OCI-LY3 (cell line): ENCODE data around the gene C16orf90.

ENCODE experiments used
- EZH2phosphoT487 ChIP-seq: fragments of 200-600 bp; shearing (Covaris generic); IDR thresholded peaks from 2 replicates; pipeline ENCODE4 v1.6.1; 2018; ENCODE audit warnings: antibody characterized with exemption, mixed run types, low read depth
- TF ChIP-seq, protein P1 (sequence below): fragments of 200-600, 300-600 bp; sonication (generic); IDR thresholded peaks from 2 replicates; pipeline ENCODE4 v1.5.1; 2014; ENCODE audit warnings: antibody characterized with exemption, low read length, low read depth

DNA sequence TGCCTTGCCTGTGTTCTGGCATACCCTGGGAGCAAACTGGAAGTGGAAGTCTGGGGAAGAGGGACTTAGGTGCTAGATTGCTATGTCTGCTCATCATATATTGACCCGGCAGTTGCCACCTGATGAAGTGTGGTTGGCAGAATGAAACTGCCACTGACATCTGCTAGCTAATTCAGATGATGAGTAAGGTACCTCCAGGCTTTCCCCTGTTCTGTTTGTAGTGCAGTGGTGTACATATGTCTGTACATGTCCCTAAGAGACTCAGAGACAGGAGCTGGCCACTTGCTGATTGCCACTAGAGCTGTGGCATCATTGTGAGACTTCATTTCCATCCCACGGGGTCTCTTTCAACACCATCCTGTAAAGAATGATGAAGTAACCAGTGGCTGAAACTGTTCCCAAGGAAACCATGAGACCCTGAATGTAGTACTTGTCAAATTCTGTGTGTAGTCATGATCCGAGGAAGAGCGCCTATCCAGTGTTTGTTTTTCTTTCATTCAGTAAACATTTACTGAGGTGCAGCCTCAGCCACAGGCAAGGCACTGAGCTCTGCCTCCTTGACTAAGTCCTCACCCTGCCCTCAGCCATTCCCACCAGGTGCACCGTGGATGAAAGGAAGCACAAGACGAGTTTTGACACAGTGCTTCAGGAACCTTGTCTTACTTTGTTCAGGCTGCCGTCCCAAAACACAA, 18.7 kb upstream of the C16orf90 start:
- TF ChIP-seq, protein P1, sequence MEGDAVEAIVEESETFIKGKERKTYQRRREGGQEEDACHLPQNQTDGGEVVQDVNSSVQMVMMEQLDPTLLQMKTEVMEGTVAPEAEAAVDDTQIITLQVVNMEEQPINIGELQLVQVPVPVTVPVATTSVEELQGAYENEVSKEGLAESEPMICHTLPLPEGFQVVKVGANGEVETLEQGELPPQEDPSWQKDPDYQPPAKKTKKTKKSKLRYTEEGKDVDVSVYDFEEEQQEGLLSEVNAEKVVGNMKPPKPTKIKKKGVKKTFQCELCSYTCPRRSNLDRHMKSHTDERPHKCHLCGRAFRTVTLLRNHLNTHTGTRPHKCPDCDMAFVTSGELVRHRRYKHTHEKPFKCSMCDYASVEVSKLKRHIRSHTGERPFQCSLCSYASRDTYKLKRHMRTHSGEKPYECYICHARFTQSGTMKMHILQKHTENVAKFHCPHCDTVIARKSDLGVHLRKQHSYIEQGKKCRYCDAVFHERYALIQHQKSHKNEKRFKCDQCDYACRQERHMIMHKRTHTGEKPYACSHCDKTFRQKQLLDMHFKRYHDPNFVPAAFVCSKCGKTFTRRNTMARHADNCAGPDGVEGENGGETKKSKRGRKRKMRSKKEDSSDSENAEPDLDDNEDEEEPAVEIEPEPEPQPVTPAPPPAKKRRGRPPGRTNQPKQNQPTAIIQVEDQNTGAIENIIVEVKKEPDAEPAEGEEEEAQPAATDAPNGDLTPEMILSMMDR, result no peak
- no peak for TF ChIP-seq EZH2phosphoT487
